AG04449 (cell line): ENCODE results near the gene PKHD1.

Source experiments
- CTCF ChIA-PET: fragments of 350-600 bp; formaldehyde crosslinking; extraction: SDS; loops from one replicate; lab custom pipeline; 2021; ENCODE audit warnings: antibody characterized with exemption; lab: Yijun Ruan, JAX
- POLR2A ChIA-PET: fragments of 400-600, 350-600 bp; formaldehyde crosslinking; extraction: SDS; loops from one replicate; lab custom pipeline; 2020; ENCODE audit warnings: antibody characterized with exemption, inconsistent platforms; lab: Yijun Ruan, JAX
- DNase-seq: peaks from one replicate; pipeline ENCODE4 v3.0.0-alpha.2; 2010; ENCODE audit warnings: low read depth, low spot score
- H3K4me3 ChIP-seq: 2 replicates; pipeline ENCODE4 v1.5.1; 2011; ENCODE audit warnings: low read depth, mild to moderate bottlenecking, control low read depth, low read length
- CTCF ChIP-seq: IDR thresholded peaks from one replicate; pipeline ENCODE4 v1.5.1; 2011; ENCODE audit warnings: mild to moderate bottlenecking, moderate library complexity, low read length, control low read depth, inconsistent platforms; ENCODE audit not compliant: insufficient read depth; ENCODE audit errors: missing control alignments

The PKHD1 gene

GRCh38 chr6:51651132-51651817 lies 436.1 kb downstream of the PKHD1 start:
- POLR2A ChIA-PET: no interaction called here
- DNase-seq: no peak
- no peak for TF ChIP-seq CTCF
- CTCF ChIA-PET: no interaction called here
- no peak overlapping the region for H3K4me3 ChIP-seq

GRCh38 chr6:51648774-51649173 lies 438.6 kb downstream of the PKHD1 start:
- no peak for TF ChIP-seq CTCF
- POLR2A ChIA-PET: no interaction called here
- CTCF ChIA-PET: no interaction called here
- DNase-seq: no peak
- no peak overlapping the region for H3K4me3 ChIP-seq

DNA sequence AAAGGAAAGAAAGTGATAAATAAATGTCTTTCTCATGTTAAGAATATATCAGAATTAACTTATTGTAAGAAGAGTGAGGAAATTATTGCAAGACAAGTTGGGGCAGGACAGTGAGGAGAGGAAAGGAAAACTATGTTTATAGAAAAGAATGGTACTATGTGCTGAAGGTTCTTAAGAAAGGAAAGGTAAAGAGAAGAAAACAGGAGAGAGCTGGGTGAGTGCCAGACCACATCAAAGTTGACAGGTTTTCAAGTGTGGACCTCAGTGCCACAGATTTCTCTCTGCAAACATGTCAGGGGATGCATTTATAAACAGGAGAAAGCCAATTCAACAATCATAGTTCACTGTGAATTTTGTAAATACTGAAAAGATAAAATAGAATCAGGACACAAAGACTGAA lies 439.2 kb downstream of the PKHD1 start:
- ChIA-PET POLR2A (no interaction called here), CTCF (no interaction called here)

DNA sequence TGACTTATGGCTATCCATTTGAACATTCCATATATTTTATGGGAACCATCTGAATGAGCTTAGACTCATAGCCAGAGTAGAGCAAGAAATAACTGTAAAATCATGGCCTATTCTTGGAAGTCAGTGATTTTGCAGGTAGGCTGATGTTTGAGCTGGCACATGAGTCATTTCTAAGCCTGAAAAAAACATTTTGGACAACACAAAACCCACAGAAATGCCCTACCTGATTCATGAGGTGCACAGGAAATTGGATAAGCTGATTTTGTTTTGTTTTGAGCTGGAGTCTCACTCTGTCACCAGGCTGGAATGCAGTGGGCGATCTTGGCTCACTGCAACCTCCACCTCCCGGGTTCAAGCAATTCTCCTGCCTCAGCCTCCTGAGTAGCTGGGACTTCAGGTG lies 443.0 kb downstream of the PKHD1 start:
- ChIA-PET CTCF (no interaction called here), POLR2A (no interaction called here)
- TF ChIP-seq CTCF: no peak
- no peak for DNase-seq
- no peak overlapping the region for H3K4me3 ChIP-seq

More for the DNA sequence above, 439.2 kb downstream of the PKHD1 start:
- no peak for DNase-seq
- H3K4me3 ChIP-seq: no peak overlapping the region
- no peak for TF ChIP-seq CTCF

DNA sequence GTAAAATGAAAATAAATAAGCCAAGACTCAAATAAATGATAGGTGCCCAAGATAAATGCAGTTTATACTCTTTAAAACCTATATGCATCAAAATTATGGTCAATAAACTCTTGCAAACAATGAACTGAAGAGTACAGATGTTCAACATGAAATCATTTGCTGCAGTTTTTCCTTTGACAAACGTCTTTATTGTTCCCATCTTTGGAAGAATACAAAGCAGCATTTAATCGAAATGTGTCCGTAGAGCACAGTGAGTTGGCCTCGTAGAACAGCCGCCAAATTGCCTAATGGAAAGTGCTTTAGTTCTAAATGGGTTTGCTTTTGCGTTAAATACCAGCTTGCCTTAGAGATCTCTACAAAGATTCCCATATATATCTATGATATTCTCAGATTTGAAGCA lies 447.4 kb downstream of the PKHD1 start:
- DNase-seq: no peak
- POLR2A ChIA-PET: no interaction called here
- CTCF ChIA-PET: no interaction called here
- TF ChIP-seq CTCF: no peak
- H3K4me3 ChIP-seq: no peak overlapping the region

GRCh38 chr6:51633424-51633823 lies 454.0 kb downstream of the PKHD1 start:
- CTCF ChIA-PET: no interaction called here
- no peak for DNase-seq
- POLR2A ChIA-PET: no interaction called here
- no peak overlapping the region for H3K4me3 ChIP-seq
- TF ChIP-seq CTCF: no peak
